Neural progenitor cell (in vitro differentiated cells): ENCODE results near the gene SEC62.

Experiments
- EZH2 ChIP-seq: fragments of 200-600 bp; sonication (generic); IDR thresholded peaks from 2 replicates; pipeline ENCODE4 v1.6.1; 2017; ENCODE audit warnings: antibody characterized with exemption, mild to moderate bottlenecking, moderate library complexity
- EZH2phosphoT487 ChIP-seq: fragments of 200-600 bp; sonication (generic); IDR thresholded peaks from 2 replicates; pipeline ENCODE4 v1.6.1; 2017; ENCODE audit warnings: antibody characterized with exemption
- TF ChIP-seq, protein P1 (sequence below): fragments of 200-600 bp; sonication (generic); IDR thresholded peaks from 2 replicates; pipeline ENCODE4 v1.5.1; 2017; ENCODE audit warnings: antibody characterized with exemption, mild to moderate bottlenecking

DNA sequence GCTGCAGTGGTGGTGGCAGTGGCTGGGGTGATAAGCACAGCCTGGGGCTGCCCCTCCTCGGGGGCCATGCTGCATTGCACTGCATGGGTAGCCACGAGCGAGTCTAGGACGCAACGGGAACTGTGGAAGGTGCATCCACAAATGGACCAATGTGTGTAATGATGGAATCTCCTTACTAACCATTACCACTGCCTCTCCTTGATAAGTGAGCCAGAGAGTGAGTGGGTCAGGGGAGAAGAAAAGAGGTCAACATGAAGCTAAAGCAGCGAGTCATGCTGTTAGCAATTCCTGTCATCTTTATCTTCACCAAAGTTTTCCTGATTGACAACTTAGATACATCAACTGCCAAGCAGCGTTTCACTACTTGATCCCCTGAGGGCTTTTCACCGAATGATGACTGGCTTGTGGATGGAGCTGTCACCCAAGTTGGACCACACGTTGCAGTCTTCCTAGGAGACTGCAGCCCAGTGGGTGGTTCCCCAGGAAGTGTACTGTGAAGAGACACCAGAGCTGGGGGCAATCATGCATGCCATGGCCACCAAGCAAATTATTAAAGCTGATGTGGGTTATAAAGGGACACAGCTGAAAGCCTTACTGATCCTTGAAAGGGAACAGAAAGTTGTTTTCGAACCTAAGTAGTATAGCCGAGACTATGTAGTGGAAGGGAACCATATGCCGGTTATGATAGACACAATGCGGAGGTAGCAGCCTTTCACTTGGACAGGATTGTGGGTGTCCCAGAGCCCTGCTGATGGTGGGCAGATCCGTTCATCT lies 34.7 kb upstream of the SEC62 start:
- TF ChIP-seq, protein P1, sequence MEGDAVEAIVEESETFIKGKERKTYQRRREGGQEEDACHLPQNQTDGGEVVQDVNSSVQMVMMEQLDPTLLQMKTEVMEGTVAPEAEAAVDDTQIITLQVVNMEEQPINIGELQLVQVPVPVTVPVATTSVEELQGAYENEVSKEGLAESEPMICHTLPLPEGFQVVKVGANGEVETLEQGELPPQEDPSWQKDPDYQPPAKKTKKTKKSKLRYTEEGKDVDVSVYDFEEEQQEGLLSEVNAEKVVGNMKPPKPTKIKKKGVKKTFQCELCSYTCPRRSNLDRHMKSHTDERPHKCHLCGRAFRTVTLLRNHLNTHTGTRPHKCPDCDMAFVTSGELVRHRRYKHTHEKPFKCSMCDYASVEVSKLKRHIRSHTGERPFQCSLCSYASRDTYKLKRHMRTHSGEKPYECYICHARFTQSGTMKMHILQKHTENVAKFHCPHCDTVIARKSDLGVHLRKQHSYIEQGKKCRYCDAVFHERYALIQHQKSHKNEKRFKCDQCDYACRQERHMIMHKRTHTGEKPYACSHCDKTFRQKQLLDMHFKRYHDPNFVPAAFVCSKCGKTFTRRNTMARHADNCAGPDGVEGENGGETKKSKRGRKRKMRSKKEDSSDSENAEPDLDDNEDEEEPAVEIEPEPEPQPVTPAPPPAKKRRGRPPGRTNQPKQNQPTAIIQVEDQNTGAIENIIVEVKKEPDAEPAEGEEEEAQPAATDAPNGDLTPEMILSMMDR = no peak
- no peak for TF ChIP-seq EZH2phosphoT487
- TF ChIP-seq EZH2 = no peak
